KMS-11 (cell line): ENCODE measurements around the gene EEF1AKMT3.
A peak's percentile ranks its signal among the peaks of the same experiment; 100 is the strongest.

ENCODE experiments used
- H2AFZ ChIP-seq: fragments of 200-600 bp; sonication (generic); 2 replicates; pipeline ENCODE4 v1.6.1; 2016; ENCODE audit warnings: antibody characterized with exemption, mixed run types, low read depth
- H3K27ac ChIP-seq: fragments of 200-600 bp; sonication (generic); 2 replicates; pipeline ENCODE4 v1.6.1; 2016; ENCODE audit warnings: mild to moderate bottlenecking, mixed run types
- H3K27me3 ChIP-seq: fragments of 200-600 bp; sonication (generic); 2 replicates; pipeline ENCODE4 v1.6.1; 2017; ENCODE audit warnings: mild to moderate bottlenecking, low read depth, mixed run types, moderate library complexity; ENCODE audit not compliant: insufficient read depth
- H3K36me3 ChIP-seq: fragments of 200-600 bp; sonication (generic); 2 replicates; pipeline ENCODE4 v1.6.1; 2017; ENCODE audit warnings: mild to moderate bottlenecking, mixed run types; ENCODE audit not compliant: insufficient read depth
- H3K4me1 ChIP-seq: fragments of 200-600 bp; sonication (generic); 2 replicates; pipeline ENCODE4 v1.6.1; 2016; ENCODE audit warnings: mild to moderate bottlenecking, low read depth, mixed run types; ENCODE audit not compliant: poor library complexity, severe bottlenecking
- H3K4me2 ChIP-seq: fragments of 200-600 bp; sonication (generic); 2 replicates; pipeline ENCODE4 v1.7.0; 2016; ENCODE audit warnings: mild to moderate bottlenecking, mixed run types
- H3K4me3 ChIP-seq: fragments of 200-600 bp; sonication (generic); IDR thresholded peaks from 2 replicates; pipeline ENCODE4 v1.6.1; 2017; ENCODE audit warnings: low read depth, low read length, mixed read lengths; ENCODE audit not compliant: insufficient read depth
- H3K79me2 ChIP-seq: fragments of 200-600 bp; sonication (generic); 2 replicates; pipeline ENCODE4 v1.6.1; 2016; ENCODE audit warnings: low read depth, mixed run types; ENCODE audit not compliant: insufficient read depth
- H3K9ac ChIP-seq: fragments of 200-600 bp; sonication (generic); 2 replicates; pipeline ENCODE4 v1.6.1; 2016; ENCODE audit warnings: mild to moderate bottlenecking, mixed run types
- H4K20me1 ChIP-seq: fragments of 200-600 bp; sonication (generic); 2 replicates; pipeline ENCODE4 v1.6.1; 2016; ENCODE audit warnings: mild to moderate bottlenecking, mixed run types; ENCODE audit not compliant: insufficient read depth
- CTCF ChIP-seq: fragments of 200-600 bp; sonication (generic); conservative IDR thresholded peaks from 2 replicates; pipeline ENCODE4 v1.6.1; 2017; ENCODE audit warnings: low read depth, mild to moderate bottlenecking, antibody characterized with exemption, low read length, moderate library complexity, mixed read lengths

Gene EEF1AKMT3

GRCh38 chr12:57782243-57782607, 9.8 kb downstream of the EEF1AKMT3 start:
- Histone ChIP-seq H3K27ac (no peak overlapping the region), H3K79me2 (peaks cover 29% of the 10 kb centered on the region), H3K9ac (no peak overlapping the region), H3K4me2 (peak overlapping the region; percentile 4; the same call in 1 of the 2 replicates), H2AFZ (peak overlapping the region; percentile 69; the same call in 1 of the 2 replicates), H3K4me3 (no peak overlapping the region), H4K20me1 (no peaks in the 10 kb centered on the region), H3K36me3 (peaks cover 12% of the 10 kb centered on the region; the same call in 1 of the 2 replicates), H3K4me1 (peaks cover 23% of the 10 kb centered on the region), H3K27me3 (no peaks in the 10 kb centered on the region)
- TF ChIP-seq CTCF: no peak

- peaks cover 23% of the 10 kb centered on the region for H3K4me1 ChIP-seq
- H4K20me1 ChIP-seq: no peaks in the 10 kb centered on the region
- peaks cover 29% of the 10 kb centered on the region for H3K79me2 ChIP-seq
- H3K27ac ChIP-seq: peak within 1 kb of the TSS; percentile 51
- H3K27me3 ChIP-seq: no peaks in the 10 kb centered on the region
- H3K36me3 ChIP-seq: peaks cover 16% of the 10 kb centered on the region; the same call in 1 of the 2 replicates
- TF ChIP-seq CTCF: peak; percentile 100
- H3K4me2 ChIP-seq: peak within 1 kb of the TSS; percentile 76
- H3K9ac ChIP-seq: peak within 1 kb of the TSS; percentile 76
- H2AFZ ChIP-seq: peak within 1 kb of the TSS; percentile 69
- peak within 1 kb of the TSS; percentile 97 for H3K4me3 ChIP-seq
Observed at GRCh38 chr12:57782608-57783465, 10.4 kb downstream of the EEF1AKMT3 start, which contains the start of gene TSFM. TSFM (plus strand) TSS chr12:57782787; CDS start chr12:57782802, 15 bp downstream.

DNA sequence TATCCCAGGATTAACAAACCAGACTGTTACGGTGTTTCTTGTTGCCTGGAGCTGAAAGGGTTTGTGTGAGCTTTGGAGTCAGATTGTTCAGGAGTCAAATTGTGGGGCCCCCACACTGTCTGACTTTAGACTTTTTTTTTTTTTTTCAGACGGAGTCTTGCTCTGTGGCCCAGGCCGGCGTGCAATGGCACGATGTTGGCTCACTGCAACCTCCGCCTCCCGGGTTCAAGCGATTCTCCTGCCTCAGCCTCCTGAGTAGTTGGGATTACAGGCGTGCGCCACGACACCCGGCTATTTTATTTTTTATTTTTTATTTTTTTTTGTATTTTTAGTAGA, 11.0 kb downstream of the EEF1AKMT3 start:
- Histone ChIP-seq H3K9ac (peak overlapping the region; percentile 76; the same call in 1 of the 2 replicates), H2AFZ (peak overlapping the region; percentile 69; the same call in 1 of the 2 replicates), H3K27me3 (no peaks in the 10 kb centered on the region), H3K4me1 (peaks cover 23% of the 10 kb centered on the region), H3K27ac (peak overlapping the region; percentile 51; the same call in 1 of the 2 replicates), H4K20me1 (no peaks in the 10 kb centered on the region), H3K4me3 (peak overlapping the region; percentile 94), H3K36me3 (peaks cover 20% of the 10 kb centered on the region; the same call in 1 of the 2 replicates), H3K4me2 (peak overlapping the region; percentile 76), H3K79me2 (peaks cover 29% of the 10 kb centered on the region)
- TF ChIP-seq CTCF: no peak

GRCh38 chr12:57783861-57784260, 11.4 kb downstream of the EEF1AKMT3 start:
- Histone ChIP-seq H3K27ac (no peak overlapping the region), H3K4me3 (no peak overlapping the region), H3K9ac (no peak overlapping the region), H3K4me1 (peaks cover 23% of the 10 kb centered on the region), H3K36me3 (peaks cover 20% of the 10 kb centered on the region; the same call in 1 of the 2 replicates), H4K20me1 (no peaks in the 10 kb centered on the region), H3K27me3 (no peaks in the 10 kb centered on the region), H3K4me2 (peak overlapping the region; percentile 76), H2AFZ (no peak overlapping the region), H3K79me2 (peaks cover 29% of the 10 kb centered on the region)
- TF ChIP-seq CTCF: no peak
